Measurements from ENCODE around the gene AGFG1.

- TF ChIP-seq ZNF274 (IDR thresholded peaks at IDR 0.05; ENCODE audit: low read depth, low read length): no peak
- no peak for TF ChIP-seq POLR2AphosphoS5 (IDR thresholded peaks at IDR 0.05; ENCODE audit: low read depth, low read length)
- TF ChIP-seq EZH2 (IDR thresholded peaks at IDR 0.05): no peak
- TF ChIP-seq POLR2A (IDR thresholded peaks at IDR 0.05; ENCODE audit: borderline replicate concordance, extremely low read depth, insufficient read depth, insufficient read length): no peak
These were observed 40.0 kb downstream of the AGFG1 start for GRCh38 chr2:227511955-227512354.

Data from HCT116 (cell line).